PFSK-1 (cell line): ENCODE measurements around the gene TESMIN.

ENCODE experiments used
- POLR2AphosphoS5 ChIP-seq: IDR thresholded peaks from 2 replicates; pipeline ENCODE4 v1.6.1; 2012; ENCODE audit warnings: low read depth, mild to moderate bottlenecking, control low read depth, low read length, moderate library complexity
- TAF1 ChIP-seq: IDR thresholded peaks from 2 replicates; pipeline ENCODE4 v1.6.1; 2012; ENCODE audit warnings: low read length, control low read depth, borderline replicate concordance; ENCODE audit not compliant: insufficient read depth

DNA sequence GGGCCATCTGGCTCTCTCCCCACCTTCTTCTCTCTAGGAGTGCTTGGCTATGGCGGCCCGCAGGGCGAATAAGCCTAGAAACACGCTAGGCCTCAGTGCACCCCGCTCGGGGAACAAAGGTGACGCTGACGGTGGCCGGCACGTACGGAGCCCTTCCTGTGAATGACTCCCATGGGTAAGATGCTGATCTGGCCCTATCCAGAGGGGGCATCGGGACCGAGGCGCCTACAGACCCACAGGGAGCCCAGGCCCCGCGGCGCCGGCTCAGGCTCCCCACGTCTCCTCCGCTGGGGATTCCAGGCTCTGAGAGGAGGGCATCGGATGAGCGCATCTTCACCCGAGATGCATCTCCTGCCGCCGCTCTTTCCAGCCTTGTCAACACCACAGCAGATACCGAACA lies 31.4 kb upstream of the TESMIN start:
- TF ChIP-seq POLR2AphosphoS5: no peak
- no peak for TF ChIP-seq TAF1
